RWPE1 (cell line): Measurements from ENCODE around the gene IQCH.

Experiments
- CTCF ChIA-PET: fragments of 350-600 bp; sonication (Branson Sonifier 250); formaldehyde crosslinking; extraction: SDS; loops from one replicate; lab custom pipeline; 2021; lab: Yijun Ruan, JAX
- POLR2A ChIA-PET: fragments of 400-600 bp; formaldehyde crosslinking; extraction: SDS; loops from one replicate; lab custom pipeline; 2020; ENCODE audit warnings: antibody characterized with exemption; ENCODE audit not compliant: low non-redundant PET; lab: Yijun Ruan, JAX
- DNase-seq: peaks from one replicate; pipeline ENCODE4 v3.0.0; 2012; ENCODE audit warnings: low spot score
- H3K27ac ChIP-seq: fragments of 450-650 bp; 2 replicates; pipeline ENCODE4 v1.5.1; 2017
- CTCF ChIP-seq: fragments of 450-650 bp; conservative IDR thresholded peaks from 2 replicates; pipeline ENCODE4 v1.5.1; 2017; ENCODE audit warnings: low read depth, mild to moderate bottlenecking

Gene IQCH

DNA sequence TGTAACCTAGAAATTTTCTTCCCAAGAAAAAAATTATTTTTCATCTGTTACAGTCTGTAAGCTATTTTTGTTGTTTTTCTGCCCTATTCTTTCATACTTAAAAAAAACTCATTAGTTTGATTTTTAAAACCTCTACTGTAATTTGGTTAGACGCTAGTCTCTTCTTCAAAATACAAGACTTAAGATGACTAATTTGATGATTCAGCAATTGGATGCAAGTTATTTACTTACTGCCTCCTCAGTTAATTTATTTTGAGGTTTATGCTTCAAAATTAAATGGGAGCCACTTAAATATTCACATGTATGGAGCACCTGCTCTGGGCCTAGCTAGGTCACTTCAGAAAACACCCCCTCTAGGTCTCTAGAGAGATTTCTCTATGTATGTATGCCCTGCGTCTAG, 132.4 kb downstream of the IQCH start:
- POLR2A ChIA-PET = no interaction called here
- CTCF ChIA-PET = no interaction called here
- no peak overlapping the region for H3K27ac ChIP-seq
- TF ChIP-seq CTCF = no peak
- DNase-seq = no peak

DNA sequence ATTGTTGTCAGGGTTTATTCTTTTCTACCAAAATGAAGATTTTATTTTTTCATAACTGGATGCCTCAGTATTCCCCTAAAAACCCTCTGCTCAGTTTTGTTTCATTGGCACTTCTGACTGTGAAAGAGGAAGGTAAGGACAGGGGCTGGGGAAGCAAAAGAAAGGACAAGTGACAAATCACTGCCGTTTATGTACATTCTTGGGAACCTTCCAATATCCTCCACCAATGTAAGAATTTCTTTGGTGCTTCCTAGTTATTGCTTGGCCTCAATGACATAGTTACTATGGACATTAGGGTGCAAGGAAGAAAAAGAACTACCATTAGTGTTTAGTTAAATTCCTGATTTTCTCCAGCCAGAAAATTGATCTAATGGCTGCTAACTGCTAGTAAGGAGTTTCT, 135.4 kb downstream of the IQCH start:
- ChIA-PET POLR2A (interaction anchor here (0.8 kb wide), 1 partner anchor 90 kb away, joined by 3 read pairs; no protein-coding TSS in a partner anchor), CTCF (interaction anchor here (0.6 kb wide), 1 partner anchor 98 kb away, joined by 7 read pairs; no protein-coding TSS in a partner anchor)
- TF ChIP-seq CTCF = no peak
- no peak overlapping the region for H3K27ac ChIP-seq
- DNase-seq = no peak

DNA sequence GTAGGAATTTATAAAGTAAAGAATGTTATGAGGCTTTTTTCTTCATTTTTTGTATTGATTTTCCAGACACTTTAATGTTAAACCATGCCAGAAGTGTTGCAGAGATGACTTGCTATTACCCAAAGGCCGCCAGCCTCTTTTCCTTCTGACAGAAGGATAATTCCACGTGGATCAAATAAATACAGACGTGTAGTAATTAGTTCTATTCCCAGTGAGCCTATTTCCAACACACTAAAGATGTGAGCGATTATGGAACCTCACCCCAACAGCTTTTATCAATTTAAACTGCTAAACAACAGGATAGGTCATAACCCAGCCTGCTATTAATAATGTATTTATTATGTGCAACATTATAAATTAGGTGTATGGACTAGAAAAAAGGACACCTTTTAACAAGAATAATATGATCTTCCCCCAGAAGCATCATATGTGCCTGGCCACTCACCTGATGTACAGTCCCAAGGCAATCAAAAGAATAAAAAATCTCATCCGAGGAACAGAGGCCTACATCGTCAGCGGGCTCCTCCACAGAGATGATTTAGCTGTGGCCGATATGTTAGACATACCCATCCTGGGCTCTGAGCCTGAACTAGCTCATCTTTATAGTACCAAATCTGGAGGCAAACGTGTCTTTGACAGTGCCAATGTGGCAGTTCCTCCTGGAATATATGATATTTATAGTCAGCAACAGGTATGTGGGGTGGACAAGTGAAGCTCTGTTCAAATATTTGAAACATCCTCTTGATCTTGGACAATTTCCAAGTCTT, 140.5 kb downstream of the IQCH start:
- H3K27ac ChIP-seq = no peak overlapping the region
- ChIA-PET CTCF (no interaction called here), POLR2A (no interaction called here)
- no peak for TF ChIP-seq CTCF
- DNase-seq = no peak

DNA sequence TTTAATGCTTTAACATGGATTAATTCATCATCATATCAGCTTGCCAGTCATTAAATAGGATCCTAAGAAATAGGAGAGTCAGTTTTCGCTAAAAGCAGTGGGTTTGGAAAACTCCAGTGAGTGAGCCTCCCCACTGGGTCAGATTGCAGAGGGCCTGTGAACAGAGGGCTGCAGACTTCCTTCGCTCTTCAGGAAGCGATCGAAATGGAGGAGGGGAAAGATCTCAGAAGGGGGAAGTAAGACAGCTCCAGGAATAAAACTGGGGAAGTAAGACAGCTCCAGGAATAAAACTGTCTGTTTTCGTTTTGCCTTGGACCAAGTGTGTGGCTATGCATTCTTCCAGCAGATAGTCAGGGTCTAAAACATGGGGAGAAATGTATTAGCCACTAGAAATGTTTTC, 141.5 kb downstream of the IQCH start:
- CTCF ChIA-PET = interaction anchor here (0.9 kb wide), 1 partner anchor 11 kb away, joined by 3 read pairs; no protein-coding TSS in a partner anchor
- no peak for DNase-seq
- no peak overlapping the region for H3K27ac ChIP-seq
- POLR2A ChIA-PET = no interaction called here
- TF ChIP-seq CTCF = no peak

GRCh38 chr15:67397139-67397538, 142.6 kb downstream of the IQCH start:
- DNase-seq = no peak
- no peak for TF ChIP-seq CTCF
- ChIA-PET CTCF (interaction anchor here (0.5 to 0.9 kb wide), 2 partner anchors 12 to 154 kb away, joined by 3 read pairs; no protein-coding TSS in a partner anchor), POLR2A (no interaction called here)
- H3K27ac ChIP-seq = no peak overlapping the region

DNA sequence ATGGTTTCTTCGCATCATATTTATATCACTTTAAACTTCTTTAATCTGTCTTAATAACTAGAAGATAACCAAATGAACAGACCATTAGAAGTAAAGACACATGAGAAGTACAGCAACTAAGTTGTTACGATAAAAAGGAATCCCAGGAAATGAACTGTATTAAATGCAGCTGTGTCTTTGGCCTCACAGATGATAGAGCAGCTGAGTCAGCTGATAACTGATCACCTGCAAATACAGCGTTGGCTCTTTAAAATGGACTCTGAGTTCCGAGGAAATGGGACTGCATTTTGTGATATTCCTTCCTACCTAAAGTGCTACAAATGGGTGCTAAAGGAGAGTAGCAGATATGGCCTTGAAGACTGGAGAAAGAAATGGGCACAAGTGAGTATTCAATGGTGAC, 145.3 kb downstream of the IQCH start:
- TF ChIP-seq CTCF = no peak
- POLR2A ChIA-PET = no interaction called here
- DNase-seq = no peak
- CTCF ChIA-PET = interaction anchor here (0.6 kb wide), 2 partner anchors 212 to 405 kb away, joined by 3 to 6 read pairs; no protein-coding TSS in a partner anchor
- H3K27ac ChIP-seq = no peak overlapping the region
